Measurements from ENCODE around the gene STMN3.
"Not testable (repeated sequence)": the region's sequence is repeated elsewhere in the genome, so short reads cannot be mapped to it uniquely, and the experiment has no call there.

Gene STMN3

GRCh38 chr20:63612276-63612931, 40.8 kb downstream of the STMN3 start:
- no peak for DNase-seq (ENCODE audit: low read depth)

DNA sequence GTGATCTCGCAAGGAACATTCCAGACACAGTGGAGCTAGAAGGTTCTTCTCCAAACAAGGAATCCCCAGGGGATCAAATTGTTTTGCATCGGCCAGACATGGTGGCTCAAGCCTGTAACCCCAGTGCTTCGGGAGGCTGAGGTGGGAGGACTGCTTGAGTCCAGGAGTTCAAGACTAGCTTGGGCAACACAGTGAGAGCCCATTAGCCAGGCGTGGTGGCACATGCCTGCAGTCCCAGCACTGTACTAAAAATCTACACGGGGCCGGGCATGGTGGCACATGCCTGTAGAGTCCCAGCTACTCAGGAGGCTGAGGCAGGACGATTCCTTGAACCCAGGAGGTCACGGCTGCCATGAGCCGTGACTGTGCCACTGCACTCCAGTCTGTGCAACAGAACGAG, 41.6 kb downstream of the STMN3 start:
- no peak for DNase-seq (ENCODE audit: low read depth)

DNA sequence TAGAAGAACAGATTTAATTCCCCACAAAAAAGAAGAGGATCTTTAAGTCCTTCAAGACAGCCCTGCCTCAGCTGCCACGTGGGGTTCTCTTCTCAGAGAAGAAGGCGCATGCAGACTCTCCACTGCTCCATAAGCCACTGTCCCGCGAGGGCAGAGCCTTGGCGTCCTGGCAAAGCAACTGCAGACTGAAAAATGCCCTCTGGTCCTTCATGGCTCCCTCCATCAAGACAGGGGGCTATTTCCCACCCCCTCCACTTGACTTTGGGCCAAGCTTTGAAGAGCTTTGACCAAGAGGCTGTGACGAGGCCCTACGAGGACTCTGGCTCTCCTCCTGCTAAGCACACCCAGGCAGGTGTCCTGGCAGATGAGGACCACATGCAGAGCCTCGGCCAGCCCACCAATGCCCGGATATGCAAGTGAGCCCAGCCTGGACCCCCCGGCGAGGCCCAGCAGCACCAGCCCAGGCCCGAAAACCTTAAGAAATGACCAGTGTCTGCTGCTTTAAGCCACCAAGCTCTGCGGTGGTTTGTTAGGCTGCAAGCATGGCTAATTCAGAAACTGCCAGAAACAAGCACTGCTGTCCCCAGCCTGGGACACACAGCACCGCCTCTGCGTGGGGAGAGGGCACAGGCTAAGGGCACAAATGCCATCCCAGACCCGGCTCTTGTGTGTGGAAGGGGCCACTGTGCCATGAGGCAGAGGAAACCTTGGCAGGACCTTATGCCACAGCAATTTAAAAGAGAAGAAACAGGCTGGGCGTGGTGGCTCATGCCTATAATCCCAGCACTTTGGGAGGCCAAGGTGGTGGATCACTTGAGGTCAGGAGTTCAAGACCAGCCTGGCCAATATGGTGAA, 42.4 kb downstream of the STMN3 start:
- no peak for DNase-seq (ENCODE audit: low read depth)

- DNase-seq (ENCODE audit: low read depth), result no peak
Observed at GRCh38 chr20:63606686-63607085, 46.5 kb downstream of the STMN3 start.

GRCh38 chr20:63602321-63602720, 50.9 kb downstream of the STMN3 start:
- DNase-seq (ENCODE audit: low read depth), result no peak

DNA sequence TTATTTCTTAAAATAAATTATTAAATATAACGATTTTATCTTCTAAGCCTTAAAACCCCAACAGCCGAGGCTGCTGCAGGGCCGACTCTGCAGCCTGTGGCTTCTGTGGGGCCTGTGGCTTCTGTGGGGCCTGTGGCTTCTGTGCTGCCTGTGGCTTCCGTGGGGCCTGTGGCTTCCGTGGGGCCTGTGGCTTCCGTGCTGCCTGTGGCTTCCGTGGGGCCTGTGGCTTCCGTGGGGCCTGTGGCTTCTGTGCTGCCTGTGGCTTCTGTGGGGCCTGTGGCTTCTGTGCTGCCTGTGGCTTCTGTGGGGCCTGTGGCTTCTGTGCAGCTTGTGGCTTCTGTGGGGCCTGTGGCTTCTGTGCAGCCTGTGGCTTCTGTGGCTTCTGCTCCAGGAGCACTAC, 51.5 kb downstream of the STMN3 start:
- DNase-seq (ENCODE audit: low read depth), result not testable (repeated sequence)

- no peak for DNase-seq (ENCODE audit: low read depth)
Observed at GRCh38 chr20:63599396-63600050, 53.7 kb downstream of the STMN3 start.

DNA sequence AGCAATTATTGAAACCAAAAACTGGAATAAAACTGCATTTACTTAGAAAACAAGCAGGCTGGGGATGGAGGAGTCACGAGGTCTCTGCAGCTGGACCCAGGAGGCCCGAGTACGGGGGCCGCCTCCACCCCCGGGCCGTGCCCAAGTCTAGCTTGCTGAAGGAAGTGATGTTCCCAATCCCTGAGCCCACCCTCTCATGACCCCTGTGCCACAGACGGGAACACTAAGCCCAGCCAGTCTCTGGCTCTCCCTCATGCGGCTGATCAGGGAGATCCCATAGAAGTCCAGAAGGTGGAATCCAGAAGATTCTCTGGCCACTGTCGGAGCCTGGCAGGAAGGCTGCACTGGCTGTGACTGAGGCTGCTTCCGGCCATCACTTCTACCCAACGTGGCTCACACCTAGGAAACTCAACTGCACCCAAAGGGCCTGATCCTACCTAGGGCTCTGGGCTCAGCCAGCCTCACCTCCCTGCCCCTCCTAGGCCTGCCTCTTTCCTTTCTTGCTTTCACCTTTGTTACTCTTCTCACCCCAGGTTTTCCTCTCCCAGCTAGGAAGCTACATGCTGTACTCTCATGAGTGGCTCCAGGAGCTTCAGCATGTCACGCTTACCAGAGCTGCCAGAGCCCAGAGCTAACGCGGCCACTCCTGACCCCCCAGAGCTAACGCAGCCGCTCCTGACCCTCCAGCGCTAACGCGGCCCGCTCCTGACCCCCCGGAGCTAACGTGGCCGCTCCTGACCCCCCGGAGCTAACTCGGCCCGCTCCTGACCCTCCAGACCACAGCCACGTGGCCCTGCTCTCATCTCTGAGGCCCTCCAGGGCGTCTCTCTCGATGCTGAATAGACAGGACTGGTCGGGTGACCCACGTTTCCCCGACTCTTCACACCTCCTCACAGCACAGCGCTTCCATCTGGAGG, 54.5 kb downstream of the STMN3 start:
- DNase-seq (ENCODE audit: low read depth), result no peak

DNA sequence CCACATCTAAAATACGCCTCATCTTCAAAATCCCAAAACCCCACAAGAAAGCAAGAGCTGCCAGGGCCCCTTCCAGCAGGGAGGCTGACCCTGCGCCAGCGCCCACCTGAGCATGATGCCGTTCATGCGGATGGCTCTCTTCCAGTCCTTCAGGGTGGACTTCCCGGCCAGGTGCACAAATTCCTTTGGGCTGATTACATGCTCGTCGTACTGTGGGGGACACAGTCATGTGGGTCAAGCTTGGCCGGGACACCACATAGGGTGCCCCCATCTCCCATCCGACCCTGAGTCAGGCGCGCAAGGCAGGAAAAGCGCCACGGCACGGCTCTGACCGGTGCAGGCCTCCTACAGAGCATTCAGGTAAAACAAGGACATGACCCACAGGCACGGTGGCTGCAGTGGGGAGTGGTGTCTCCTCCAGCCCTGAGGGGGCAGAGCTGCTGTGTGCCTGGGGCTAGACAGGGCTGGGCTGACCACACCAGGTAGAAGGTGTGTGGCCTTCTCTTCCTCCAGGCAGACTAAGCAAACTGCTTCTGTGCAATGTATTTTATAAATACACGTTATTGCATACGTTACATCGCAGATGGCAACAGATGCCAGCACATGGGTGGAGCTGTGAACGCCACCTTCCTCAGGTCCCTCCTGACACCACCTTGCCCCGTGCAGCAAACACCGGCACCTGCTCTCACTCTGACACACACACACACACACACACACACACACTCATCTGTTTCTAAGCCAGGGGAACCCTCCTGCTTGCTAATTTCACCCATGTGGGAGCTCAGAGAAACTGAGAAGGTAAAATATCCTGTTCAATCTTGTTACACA, 55.4 kb downstream of the STMN3 start:
- DNase-seq (ENCODE audit: low read depth), result no peak

- no peak for DNase-seq (ENCODE audit: low read depth)
Observed at GRCh38 chr20:63596423-63596822, 56.8 kb downstream of the STMN3 start.

- DNase-seq (ENCODE audit: low read depth), result no peak
Observed at GRCh38 chr20:63595416-63596127, 57.7 kb downstream of the STMN3 start.

- no peak for DNase-seq (ENCODE audit: low read depth)
Observed at GRCh38 chr20:63594043-63594561, 59.1 kb downstream of the STMN3 start.

GRCh38 chr20:63592661-63593060, 60.6 kb downstream of the STMN3 start:
- no peak for DNase-seq (ENCODE audit: low read depth)

- no peak for DNase-seq (ENCODE audit: low read depth)
Observed at GRCh38 chr20:63591786-63592355, 61.4 kb downstream of the STMN3 start.

- DNase-seq (ENCODE audit: low read depth), result no peak
Observed at GRCh38 chr20:63591147-63591533, 62.1 kb downstream of the STMN3 start.

DNA sequence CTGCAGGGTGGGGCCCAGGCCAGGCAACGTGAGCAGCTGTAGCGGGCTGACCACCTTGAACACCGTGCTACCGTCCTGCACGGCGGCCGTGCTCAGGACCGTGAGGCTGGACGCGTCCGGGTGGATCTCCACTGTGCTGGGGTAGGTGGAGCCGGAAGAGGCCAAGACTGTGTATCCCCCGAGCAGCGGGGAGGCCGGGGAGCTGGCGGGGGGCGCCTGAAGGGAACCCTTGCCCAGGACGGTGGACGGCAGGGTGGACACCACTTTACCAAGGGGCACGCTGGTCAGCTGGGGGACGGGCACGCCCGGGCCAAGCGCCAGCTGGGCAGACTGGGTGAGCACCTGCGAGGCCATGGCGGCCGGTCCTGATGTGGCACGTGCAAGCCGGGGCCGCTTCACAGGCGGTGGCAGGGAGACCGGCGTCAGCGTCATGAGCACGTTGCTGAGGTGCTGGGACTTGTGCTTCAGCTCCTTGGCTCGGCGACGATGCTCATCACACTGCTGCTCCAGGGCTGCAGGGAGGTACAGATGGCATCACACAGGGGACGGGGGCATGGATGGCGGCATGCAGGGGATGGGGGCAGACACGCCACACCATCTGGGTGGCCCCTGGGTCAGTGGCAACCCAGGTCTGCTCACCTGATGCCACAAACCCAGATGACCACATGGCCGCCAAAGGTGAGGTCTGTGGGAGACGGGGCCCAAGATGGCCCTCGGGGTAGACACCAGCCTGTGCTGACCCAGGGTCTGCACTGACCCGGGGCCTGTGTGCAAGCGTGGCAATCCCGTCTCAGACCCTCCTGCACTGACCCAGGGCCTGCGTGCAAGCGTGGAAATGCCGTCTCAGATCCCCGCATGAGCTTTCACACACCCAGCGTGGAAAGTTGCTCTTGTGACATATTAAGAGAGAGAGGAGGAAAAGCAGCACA, 62.7 kb downstream of the STMN3 start:
- no peak for DNase-seq (ENCODE audit: low read depth)

Measured in activated T-cell treated with anti-CD3 and anti-CD28 coated beads for 24 hours (primary cell).